Right lobe of liver (tissue), 4 donors: ENCODE results near the gene NOTCH1.

Source experiments
- CTCF ChIP-seq, 4 donors: fragments of 200-600 bp in 3 of 4; fragments of 450-650 bp in 1 of 4; IDR thresholded peaks; one replicate each; pipeline versions ENCODE4 v1.5.1 to v1.8.0; 2016 to 2022; ENCODE audit warnings: antibody characterized with exemption in 4 of 4, mild to moderate bottlenecking in 2 of 4
- POLR2A ChIP-seq: fragments of 450-650 bp; IDR thresholded peaks from one replicate; pipeline ENCODE4 v1.6.1; 2017; ENCODE audit warnings: antibody characterized with exemption, mild to moderate bottlenecking
- donor health status: DM: no; HTN: no; CAD: no.
- donor health status: DM: no; HTN: no; CAD: no.
- donor health status: DM: no; HTN: yes; CAD: no.

GRCh38 chr9:136505406-136506403, 40.1 kb downstream of the NOTCH1 start:
- TF ChIP-seq CTCF (IDR thresholded peaks at IDR 0.05) (no peak), POLR2A (no peak)
